CD4-positive, alpha-beta T cell treated with Interleukin-17A for 4 hours (primary cell): ENCODE measurements around the gene PARD6B.
"Not testable (repeated sequence)": the region's sequence is repeated elsewhere in the genome, so short reads cannot be mapped to it uniquely, and the experiment has no call there.

Experiments
- DNase-seq: peaks from one replicate; pipeline ENCODE4 v3.0.0-alpha.2; 2020; ENCODE audit warnings: mixed read lengths

The PARD6B gene

DNA sequence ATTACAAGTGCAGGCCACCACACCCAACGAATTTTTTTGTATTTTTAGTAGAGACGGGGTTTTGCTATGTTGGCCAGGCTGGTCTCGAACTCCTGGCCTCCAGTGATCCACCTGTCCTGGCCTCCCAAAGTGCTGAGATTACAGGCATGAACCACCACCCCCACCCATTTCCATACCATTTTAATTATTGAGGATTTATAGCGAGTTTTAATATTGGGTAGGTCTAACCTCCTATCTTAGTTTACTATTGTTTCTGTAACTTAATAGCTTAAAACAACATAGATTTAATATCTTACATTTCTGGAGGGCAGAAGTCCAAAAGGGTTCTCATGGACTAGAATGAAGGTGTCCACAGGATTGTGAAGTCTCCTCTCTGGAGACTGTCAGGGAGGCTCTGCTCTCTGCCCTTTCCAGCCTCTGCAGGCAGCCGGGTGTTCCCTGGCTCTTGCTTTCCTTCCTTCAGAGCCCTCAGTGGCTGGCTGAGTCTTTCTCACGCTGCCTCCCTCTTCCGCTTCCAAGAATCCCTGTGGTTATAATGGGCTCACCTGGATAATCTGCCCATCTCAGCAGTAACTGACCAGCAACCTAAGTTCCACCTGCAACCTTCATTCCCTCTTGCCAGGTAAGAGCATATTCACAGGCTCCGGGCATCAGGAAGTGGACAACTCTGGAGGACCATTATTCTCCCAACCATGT, 44.9 kb downstream of the PARD6B start:
- DNase-seq: no peak

DNA sequence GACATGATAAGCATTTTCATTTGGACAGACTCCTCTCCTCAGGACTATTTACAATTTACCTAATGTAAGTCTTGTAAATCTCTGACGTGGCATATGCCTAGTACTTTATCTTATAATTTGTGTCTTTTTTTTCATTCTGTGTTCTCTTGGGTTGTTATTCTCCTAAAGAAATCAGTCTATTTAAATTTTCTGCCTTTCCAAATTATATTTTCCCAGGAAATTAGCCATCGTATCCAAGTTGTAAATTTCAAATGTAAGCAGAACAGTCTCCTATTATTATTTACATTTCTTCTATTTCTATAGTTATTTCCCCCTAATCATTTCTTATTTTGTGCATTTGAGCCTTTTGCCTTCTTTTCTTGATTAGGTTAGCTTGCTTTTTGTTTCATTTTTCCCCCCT, 46.0 kb downstream of the PARD6B start:
- DNase-seq: no peak

DNA sequence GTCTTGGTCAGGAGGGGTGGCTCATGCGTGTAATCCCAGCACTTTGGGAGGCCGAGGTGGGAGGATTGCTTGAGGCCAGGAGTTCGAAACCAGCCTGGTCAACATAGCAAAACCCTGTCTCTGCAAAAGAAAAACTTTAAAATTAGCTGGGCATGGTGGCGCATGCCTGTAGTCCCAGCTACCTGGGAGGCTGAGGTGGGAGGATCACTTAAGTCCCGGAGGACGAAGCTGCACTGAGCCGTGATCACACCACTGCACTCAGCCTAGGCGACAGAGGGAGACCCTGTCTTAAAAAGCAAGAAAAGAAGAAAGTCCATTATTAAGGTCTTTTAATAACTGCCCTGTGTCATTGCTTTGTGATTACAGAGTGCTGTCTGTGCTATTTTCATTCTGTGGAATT, 47.6 kb downstream of the PARD6B start:
- DNase-seq: not testable (repeated sequence)

DNA sequence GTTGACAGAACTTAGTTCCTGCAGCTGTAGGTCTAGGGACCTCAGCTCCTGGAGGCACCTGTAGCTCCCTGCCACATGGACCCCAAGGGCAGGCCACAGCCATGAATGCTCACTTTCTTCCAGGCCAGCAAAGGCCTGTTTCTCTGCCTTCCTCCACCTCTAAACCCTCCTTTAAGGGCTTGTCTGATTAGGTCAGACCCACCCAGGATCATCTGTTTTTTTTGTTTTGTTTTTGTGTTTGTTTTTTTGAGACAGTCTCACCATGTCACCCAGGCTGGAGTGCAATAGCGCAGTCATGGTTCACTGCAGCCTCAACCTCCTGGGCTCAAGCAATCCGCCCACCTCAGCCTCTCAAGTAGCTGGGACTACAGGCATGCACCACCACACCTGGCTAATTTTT, 52.0 kb downstream of the PARD6B start:
- DNase-seq: no peak

DNA sequence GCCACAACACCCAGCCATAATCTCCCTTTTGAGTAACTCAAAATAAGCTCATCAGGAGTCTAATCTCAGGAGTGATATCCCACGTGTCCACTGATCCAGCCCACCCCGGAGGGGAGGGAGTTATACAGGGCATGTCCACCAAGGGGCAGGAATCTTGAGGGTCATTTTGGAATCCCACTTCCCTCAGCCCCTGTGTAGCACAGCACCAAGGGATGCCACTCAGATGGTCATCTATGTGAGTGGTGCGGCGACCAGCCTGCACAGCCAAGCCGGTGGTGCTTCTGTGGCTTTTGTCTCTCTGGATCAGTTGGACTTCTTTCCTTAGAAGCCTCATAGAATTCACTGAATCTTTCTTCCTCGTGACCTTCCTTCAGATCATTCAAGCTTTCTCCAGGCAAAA, 52.5 kb downstream of the PARD6B start:
- DNase-seq: no peak

DNA sequence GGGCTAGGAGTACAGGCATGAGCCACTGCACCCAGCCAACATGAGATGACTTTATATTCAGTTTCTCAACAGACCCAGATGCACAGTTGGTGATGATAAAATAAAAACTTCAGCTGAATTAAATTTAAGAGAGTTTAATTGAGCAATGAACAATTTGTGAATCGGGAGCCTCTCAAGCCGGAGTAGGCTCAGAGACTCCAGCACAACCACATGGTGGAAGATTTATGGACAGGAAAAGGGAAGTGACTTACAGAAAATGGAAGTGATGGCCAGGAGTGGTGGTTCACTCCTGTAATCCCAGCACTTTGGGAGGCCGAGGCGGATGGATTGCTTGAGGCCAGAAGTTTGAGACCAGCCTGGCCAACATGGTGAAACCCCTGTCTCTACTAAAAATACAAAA, 53.1 kb downstream of the PARD6B start:
- DNase-seq: no peak

DNA sequence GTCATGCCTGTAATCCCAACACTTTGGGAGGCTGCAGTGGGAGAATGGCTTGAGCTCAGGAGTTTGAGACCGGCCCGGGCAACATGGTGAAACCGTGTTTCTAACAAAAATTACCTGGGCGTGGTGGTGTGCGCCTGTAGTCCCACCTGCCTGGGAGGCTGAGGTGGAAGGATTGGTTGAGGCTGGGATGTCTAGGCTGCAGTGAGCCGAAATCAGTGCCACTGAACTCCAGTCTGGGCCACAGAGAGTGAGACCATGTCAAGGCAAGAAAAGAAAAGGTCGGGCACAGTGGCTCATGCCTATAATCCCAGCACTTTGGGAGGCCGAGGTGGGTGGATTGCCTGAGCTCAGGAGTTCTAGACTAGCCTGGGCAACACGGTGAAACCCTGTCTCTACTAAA, 55.3 kb downstream of the PARD6B start:
- no peak for DNase-seq

DNA sequence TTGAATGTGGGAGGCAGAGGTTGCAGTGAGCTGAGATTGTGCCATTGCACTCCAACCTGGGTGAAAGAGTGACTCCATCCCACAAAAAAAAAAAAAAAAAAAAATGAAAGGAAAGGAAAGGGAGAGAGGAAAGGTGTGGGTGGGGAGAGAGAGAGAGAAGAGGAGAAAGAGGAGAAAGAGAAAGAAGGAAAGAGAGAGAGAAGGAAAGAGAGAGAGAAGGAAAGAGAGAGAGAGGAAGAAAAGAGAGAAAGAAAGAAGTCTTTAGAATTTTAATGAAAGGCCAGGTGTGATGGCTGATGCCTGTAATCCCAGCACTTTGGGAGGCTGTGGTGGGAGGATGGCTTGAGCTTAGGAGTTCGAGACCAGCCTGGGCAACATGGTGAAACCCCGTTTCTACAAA, 55.8 kb downstream of the PARD6B start:
- DNase-seq: no peak

DNA sequence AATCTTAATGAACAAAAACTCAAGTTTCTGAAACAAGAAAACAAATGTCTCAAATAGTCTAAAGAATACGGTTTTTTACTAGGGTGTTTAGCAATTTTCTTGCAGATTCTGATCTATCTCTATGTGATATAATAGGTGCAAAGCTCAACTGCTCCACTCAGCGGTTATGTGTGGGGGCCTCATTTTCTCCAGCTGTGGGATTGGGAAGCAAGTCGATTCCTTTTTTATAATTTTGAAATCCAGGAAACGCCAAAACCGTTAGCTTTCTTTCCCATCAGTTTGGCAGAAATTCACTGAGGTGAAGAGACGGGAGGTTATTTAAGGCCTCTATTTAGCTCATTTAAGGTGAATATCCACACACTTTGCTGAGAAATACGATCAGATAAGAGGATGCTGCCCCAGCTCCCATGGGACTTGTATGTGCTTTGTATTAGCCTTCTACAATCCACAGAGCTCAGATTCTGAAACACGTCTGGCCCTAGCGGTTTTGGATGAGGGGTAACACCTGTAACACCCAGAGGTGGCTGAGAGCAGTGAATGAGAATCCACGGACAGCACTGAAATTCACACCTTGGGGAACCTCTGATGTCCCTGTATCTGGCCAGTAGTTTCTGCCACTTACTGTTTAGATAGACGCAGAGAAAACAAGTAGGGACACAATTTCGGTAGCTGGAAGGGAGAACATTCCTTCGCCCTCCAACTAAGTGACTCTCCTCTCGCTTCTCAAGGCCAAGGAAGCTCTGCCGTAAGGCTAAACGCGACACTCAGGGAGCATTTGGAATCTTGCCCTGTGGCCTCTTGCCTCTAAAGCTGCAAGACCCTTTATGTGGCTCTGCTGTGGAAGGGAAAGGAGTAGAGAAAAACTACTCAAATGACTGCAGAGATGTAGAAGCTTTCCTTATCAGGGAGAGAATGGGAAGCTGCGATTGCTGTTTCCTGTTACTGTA, 56.9 kb downstream of the PARD6B start:
- DNase-seq: no peak

DNA sequence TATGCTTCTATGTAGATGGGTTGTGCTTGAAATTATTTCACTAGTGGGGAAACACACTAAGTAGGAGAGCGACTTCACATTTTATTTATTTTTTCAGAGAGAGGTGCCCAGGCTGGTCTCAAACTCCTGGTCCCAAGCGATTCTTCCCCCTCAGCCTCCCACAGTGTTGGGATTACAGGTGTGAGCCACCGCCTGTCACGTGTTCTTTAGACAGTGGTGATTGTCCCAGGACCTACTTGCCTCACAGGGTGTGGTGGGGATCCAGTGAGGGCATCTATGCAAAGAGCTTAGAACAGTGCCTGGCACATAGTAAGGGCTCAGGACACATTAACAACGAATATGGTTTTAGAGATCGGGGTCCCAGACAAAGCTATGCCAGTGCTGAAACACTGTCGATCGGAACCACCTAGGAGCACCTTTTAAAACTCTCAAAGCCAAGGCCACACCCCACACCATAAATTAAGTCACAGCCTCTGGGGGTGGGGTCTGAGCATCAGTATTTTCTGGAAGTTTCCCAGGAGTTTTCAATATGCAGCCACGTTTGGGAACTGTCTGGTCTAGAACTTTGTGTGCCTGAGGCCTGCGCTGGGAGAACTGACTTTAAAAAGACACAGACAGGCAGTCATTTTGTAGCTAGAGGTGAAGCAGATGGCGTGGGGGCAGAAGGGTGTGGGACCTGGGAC, 58.7 kb downstream of the PARD6B start:
- DNase-seq: no peak

DNA sequence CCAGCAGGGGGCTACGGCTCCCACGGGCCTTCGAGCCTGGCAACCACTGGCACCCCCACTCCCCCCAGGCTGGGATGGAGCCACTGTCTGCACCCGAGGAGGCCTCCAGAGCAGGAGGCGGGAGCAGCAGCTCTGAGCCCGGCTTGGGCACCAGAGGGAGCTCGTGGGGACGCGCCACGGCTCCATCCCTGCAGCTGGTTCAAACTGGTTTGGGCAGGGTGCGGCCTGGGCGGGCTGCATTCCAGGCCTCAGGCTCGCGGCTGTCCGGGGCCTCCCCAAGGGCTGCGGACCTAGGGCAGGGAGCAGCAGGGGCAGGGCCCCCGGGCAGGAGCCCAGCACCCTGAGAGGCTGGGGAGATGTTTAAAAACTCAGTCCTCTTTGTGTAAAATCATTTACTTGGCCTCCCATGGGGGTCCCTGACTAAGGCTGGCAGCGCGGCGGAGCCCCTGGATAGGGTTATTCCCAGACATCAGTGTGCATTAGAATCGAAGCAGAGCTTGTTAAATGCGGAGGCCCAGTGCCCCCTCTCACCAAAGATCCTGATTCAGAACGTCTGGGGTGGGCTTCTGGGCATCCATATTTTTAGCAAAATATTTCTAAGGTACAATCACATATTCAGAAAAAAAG, 59.4 kb downstream of the PARD6B start:
- DNase-seq: peak; percentile 85

DNA sequence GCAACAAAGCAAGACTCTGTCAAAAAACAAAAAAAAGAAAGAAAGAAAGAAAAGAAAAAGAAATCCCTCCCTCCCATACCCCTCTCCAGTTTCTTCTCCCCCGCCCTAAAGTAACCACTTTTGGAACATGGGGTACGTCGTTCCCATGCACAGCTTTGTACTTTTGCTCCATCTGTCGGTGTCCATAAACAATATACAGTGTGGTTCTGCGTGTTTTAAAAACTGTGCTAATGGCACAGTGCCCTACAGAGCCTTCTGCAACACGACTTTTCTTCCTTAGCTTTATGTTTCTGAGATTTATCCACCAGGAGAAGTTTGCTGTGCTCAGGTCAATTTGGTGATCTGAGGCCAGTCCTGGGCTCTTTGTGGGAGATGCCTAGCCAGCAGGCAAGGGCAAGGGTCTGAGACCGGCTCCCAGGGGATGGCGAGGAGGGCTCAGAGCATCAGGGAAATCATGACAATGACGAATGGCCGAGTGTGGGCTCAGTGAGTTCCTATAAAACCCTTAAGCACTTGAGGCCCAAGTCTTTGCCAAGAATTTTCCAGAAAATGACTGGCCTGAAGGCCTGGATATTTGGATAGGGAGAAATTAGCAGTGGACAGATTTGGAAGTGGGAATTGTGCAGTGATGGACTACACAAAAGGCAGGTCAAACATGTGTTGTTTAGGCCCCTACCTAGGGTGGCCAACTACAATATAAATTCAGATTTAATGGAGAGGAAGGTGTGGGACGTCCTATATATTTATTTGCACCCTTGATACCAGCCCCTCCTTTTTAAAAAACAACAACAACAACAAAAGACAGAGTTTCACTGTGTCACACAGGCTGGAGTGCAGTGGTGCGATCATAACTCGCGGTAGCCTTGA, 61.6 kb downstream of the PARD6B start:
- no peak for DNase-seq

DNA sequence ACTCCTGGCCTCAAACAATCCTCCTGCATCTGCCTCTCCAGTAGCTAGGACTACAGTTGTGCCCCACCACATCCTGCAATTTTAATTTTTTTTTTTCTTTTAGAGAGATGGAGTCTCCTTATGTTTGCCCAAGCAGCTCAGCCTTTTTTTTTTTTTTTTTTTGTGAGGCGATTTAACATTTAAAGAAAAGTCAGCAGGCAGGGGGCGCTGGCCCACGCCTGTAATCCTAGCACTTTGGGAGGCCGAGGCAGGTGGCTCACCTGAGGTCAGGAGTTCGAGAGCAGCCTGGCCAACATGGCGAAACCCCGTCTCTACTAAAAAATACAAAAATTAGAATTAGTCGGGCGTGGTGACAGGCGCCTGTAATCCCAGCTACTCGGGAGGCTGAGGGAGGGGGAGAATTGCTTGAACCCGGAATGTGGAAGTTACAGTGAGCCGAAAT, 62.2 kb downstream of the PARD6B start:
- DNase-seq: peak; percentile 66

DNA sequence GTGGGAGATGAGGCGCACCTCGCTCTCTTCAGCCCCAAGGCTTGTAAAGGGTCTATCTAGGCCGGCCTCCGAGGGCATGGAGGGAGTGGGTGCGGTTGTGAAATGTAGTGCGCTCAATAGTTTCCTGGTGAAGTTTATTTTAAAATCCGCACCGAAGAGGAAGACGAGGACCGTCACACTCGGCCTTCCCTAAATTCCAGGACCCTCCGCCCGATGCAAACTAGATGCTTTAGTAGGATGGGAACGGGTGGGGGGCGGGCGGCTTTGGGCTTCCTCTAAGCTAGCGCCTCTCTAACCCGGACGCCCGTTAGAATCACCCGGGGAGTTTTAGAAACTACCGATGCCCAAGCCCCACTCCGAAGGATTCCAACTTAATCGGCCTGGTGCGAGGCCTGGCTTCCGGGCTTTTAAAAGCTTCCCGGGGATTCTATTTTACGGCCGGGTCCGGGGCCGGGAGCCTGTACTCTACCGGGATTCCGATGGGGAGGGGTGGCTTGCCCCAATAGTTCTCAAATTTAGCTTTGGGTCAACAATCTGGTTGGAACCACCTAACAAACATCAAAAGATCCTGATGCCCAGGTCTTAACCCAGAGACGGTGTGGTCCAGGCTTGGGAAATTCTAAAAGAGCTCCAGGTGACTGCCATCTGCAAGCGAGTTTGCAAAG, 62.9 kb downstream of the PARD6B start:
- no peak for DNase-seq

DNA sequence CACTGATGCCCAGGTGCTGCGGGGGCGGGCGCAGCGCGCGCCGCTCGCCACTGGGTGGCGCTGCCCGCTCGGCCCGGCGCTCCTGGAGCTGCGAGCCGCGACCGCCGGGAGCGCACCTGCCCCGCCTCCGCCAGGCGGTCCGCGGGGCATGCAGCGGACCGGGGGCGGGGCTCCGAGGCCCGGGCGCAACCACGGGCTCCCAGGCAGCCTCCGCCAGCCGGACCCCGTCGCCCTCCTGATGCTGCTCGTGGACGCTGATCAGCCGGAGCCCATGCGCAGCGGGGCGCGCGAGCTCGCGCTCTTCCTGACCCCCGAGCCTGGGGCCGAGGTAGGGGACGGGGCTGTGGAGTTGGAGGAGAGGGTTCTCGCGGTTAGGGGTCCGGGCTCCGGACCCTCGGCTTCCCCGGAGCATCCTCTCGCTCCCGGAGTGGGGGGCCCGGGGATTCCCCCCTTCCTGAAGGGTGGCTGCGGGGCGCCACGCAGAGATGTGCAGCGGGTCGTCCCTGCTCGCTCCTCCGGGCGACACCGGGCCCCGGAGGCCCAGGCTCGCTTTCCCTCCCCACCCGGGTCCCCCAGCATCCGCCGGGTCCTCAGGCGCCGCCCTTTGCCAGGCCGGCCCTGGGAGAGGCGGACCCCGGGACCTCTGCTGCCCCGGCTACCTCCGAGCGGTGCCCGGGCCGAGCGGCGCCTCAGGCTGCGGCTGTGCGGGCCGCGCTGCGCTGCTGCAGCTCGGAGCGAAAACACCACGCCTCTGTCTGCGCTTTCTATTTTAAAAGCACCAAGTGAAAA, 63.7 kb downstream of the PARD6B start, which contains the start of gene BCAS4:
Gene BCAS4 (plus strand): TSS at position 216 of the 789 bp plus-strand sequence. CDS start 23 bp downstream, at position 239.
- peak; percentile 87 for DNase-seq

DNA sequence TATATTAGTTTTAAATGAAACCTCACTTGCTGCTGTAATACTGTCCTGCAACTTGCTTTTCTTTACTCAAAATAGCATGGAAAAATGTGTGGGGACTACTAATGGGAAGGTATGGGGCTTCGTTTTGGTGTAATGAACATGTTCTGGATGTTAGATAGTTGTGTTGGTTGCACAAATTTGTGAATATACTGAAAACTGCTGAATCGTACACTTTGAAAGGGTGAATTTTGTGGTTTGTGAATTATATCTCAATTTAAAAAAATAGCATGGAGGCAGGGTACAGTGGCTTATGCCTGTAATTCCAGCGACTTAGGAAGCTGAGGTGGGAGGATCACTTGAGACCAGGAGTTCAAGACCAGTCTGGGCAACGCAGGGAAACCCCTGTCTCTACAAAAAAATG, 65.8 kb downstream of the PARD6B start:
- no peak for DNase-seq

DNA sequence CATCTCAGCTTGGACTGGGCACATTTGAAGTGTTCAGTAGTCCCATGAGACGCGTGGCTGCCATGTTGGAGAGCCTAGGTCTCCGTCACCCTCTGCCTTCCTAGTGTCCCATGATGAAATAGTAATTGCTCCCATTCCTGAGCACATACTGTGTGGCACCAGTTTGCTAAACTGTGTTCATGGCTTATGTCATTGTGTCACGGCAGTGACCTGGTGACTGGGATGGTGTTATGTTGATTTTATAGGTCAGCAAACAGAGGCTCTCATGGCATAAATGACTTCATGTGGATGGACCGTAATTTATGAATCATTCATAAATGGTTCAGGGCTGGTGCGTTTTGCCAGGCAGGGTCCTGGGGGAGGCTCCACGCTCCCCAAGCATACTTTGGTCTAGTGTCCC, 67.3 kb downstream of the PARD6B start:
- DNase-seq: no peak

DNA sequence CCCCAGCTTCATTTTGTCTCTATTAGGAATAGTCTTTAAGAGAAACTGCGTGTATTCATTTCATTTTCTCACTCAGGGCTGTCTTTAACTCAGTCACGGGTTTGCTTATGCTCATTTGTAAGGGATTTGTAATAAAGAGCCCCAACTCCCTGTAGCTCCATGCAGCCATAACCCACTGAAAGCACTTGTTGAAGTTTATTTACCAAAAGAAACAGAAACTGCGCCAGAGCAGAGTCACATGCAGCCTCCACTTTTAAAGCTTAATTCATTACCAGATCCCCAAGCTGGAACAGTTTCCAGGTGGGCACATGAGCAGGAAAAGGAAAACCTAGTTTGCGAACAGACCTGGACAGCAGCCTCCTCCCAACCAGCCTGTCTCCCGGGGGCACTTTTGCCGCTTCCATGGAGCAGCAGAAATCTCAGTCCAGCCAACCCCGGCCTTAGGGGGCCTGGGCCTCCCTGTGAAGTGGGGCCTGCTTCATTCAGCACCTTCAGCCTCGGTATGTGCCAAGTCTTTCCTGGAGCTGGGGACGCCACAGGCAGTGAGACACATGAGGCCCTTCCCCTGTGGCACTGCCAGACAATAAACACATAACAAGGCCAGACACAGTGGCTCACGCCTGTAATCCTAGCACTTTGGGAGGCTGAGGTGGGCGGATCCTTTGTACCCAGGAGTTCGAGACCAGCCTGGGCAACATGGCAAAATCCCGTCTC, 68.0 kb downstream of the PARD6B start:
- DNase-seq: no peak

DNA sequence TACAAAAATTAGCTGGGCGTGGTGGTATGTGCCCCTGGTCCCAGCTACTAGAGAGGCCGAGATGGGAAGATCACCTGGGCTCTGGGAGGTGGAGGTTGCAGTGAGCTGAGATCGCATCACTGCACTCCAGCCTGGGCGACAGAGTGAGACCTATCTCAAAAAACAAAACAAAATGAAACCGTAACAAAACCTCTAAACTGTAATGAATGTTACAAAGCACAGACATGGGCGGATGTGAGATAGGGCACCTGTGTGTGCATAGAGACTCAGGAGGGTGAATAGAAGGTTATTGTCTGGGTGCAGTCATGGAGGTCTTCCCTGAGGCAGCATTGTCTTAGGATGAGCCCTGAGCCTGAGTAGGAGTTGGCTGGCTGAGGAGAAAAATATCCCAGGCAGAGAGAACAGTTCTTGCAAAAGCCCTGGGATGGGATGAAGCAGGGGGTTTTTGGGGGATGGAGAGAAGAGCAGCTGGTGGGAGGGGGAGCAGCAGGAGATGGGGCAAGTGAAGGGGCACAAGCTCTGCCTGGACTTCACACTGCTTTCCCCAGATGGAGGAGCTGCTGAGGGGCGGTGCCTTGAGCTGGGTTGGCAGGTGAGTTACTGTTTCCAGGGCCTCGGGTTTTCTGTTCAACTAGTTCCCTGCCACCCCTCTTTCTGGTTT, 68.6 kb downstream of the PARD6B start:
- no peak for DNase-seq
